Pancreas (tissue), 10 donors: ENCODE results near the gene TTC3. TPM values are rescaled to one million over a fixed set of nuclear protein-coding genes. Genes with fewer than 3 reads are reported as not detected.

Experiments
- ATAC-seq, 4 donors: fragments of 200-7000 bp; cut with Tn5 transposase; one replicate each; pipeline versions ENCODE4 v1.8.0 to v1.9.1; 2020; ENCODE audit warnings: mild to moderate bottlenecking in 4 of 4, moderate library complexity in 4 of 4
- DNase-seq, 6 donors: peaks; one replicate each; pipeline ENCODE4 v3.0.0-alpha.2; 2020
- FAIRE-seq: peaks from 2 replicates; lab custom pipeline; 2012; peaks lifted over from hg19 to GRCh38; lab: Jason Lieb, UNC
- H3K27ac ChIP-seq, 4 donors: fragments of 200-600 bp; sonication (generic); 1 replicate in 3 of 4; 2 replicates in 1 of 4; pipeline versions ENCODE4 v1.5.0 to v1.8.0; 2020
- H3K27me3 ChIP-seq, 4 donors: fragments of 200-600 bp; one replicate each; pipeline ENCODE4 v1.8.0; 2021
- H3K36me3 ChIP-seq, 3 donors: fragments of 200-600 bp; sonication (generic) in 1 of 3; one replicate each; pipeline versions ENCODE4 v1.5.0 to v1.8.0; 2020 to 2021
- H3K4me1 ChIP-seq, 3 donors: fragments of 200-600 bp; one replicate each; pipeline ENCODE4 v1.8.0; 2021
- H3K4me3 ChIP-seq, 4 donors: fragments of 200-600 bp; sonication (generic) in 2 of 4; one replicate each; pipeline versions ENCODE4 v1.5.0 to v1.8.0; 2020 to 2021
- H3K9me3 ChIP-seq, 4 donors: fragments of 200-600 bp; one replicate each; pipeline ENCODE4 v1.8.0; 2021
- WGBS, 2 donors: extraction: QIAGEN DNeasy Blood & Tissue Kit; methylation state at CpG; one replicate each; pipeline ENCODE4 v1.1.7; 2013; 5-methylcytosine and 5-hydroxymethylcytosine counted together
- intact Hi-C, 3 donors: fragments of 100-400 bp; cut with DNase I; formaldehyde crosslinking; loops; one replicate each; pipeline versions ENCODE4 v1.11.1 to v1.14.2; 2022
- polyA plus RNA-seq, 2 donors: library from polyadenylated mRNA; stranded (reverse); fragments of 200-250 nt; gene quantifications; one replicate each; pipeline ENCODE4 v1.2.3, GENCODE V29; 2013
- total RNA-seq, 6 donors: library from RNA; stranded (reverse); fragmentation: NEBNext Ultra II Directional in 4 of 6; extraction: Animal tissue kit (Norgen Biotek cat#: 25700) in 4 of 6; gene quantifications; one replicate each; pipeline versions ENCODE4 v1.2.1 to v1.2.4, GENCODE V29; 2021 to 2023
- TF ChIP-seq, protein P1 (sequence below), 4 donors: fragments of 200-600 bp; sonication (generic) in 3 of 4; IDR thresholded peaks; one replicate each; pipeline versions ENCODE4 v1.5.0 to v1.8.0; 2021; ENCODE audit warnings: antibody characterized with exemption in 4 of 4
- donor health status: healthy with polysubstance abuse.
- donor health status: DM: no; HTN: no; CAD: no; lungs with moderate emphysema.
- donor health status: DM: no; HTN: no; CAD: no.
- donor health status: control.
- donor health status: control.
- donor health status: Bipolar disorder and iron deficiency.
- donor health status: DM: yes; HTN: yes; CAD: no.
- donor health status: DM: no; HTN: no; CAD: no.
- donor health status: DM: no; HTN: no; CAD: no.
- donor health status: DM: yes; HTN: yes; CAD: no.

The TTC3 gene
- total and polyA plus RNA-seq, 8 donors: 24.6 to 103 (median 62.8) TPM

DNA sequence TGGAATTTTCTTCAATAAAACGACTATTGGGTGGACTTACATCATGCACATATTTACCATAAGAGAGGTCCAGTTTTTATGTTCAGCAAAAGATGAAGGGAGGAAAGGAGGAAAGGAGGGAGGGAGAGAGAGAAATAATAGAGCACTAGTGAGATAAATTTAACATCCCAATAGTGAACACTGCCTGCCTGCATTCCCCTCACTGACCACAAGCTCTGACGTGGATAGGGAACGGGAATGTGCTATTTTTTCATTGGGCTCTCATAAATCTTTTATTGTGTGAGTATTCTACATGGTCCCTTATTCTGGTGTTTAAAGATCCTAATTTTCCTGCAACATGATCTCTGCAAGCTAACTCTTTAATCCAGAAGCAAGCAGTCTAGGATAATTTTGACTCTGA lies 82.1 kb downstream of the TTC3 start:
- Histone ChIP-seq H3K27ac (no peak overlapping the region), H3K36me3 (peaks cover 0 to 29% (median 2%) of the 10 kb centered on the region in 3 donors), H3K27me3 (no peaks in the 10 kb centered on the region), H3K9me3 (no peaks in the 10 kb centered on the region), H3K4me1 (no peaks in the 10 kb centered on the region), H3K4me3 (no peak overlapping the region)
- no peak for DNase-seq
- TF ChIP-seq, protein P1, sequence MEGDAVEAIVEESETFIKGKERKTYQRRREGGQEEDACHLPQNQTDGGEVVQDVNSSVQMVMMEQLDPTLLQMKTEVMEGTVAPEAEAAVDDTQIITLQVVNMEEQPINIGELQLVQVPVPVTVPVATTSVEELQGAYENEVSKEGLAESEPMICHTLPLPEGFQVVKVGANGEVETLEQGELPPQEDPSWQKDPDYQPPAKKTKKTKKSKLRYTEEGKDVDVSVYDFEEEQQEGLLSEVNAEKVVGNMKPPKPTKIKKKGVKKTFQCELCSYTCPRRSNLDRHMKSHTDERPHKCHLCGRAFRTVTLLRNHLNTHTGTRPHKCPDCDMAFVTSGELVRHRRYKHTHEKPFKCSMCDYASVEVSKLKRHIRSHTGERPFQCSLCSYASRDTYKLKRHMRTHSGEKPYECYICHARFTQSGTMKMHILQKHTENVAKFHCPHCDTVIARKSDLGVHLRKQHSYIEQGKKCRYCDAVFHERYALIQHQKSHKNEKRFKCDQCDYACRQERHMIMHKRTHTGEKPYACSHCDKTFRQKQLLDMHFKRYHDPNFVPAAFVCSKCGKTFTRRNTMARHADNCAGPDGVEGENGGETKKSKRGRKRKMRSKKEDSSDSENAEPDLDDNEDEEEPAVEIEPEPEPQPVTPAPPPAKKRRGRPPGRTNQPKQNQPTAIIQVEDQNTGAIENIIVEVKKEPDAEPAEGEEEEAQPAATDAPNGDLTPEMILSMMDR (IDR thresholded peaks at IDR 0.05): no peak
- intact Hi-C loops: no loop called here
- no peak for ATAC-seq
- 82 to 83% methylated on average over 3 of the region's 3 CpGs for WGBS, 2 donors
- FAIRE-seq: no peak

DNA sequence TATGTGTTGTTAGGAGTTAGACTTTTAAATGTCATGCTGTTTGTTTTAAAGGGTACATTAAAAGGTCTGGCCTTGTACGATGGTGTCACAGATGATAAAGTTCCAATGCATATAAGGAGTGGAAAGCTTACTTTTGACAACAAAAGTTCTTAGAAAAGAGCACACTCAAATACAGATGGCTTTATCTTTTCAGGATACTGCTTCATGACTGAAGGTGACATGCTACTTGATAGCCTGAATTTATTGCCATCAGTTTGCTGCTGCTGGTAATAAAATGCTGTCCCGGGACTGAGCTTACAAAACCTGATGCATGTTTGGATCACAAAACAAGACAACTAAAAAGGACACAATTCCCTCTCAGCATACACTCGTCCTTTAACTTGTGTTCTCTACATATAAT lies 84.9 kb downstream of the TTC3 start:
- no peak overlapping the region for H3K4me3 ChIP-seq
- intact Hi-C loops: no loop called here
- DNase-seq: no peak
- H3K36me3 ChIP-seq: peaks cover 0 to 44% (median 0%) of the 10 kb centered on the region in 3 donors
- 77 to 84% methylated on average over 3 of the region's 3 CpGs for WGBS, 2 donors
- ATAC-seq: no peak
- no peaks in the 10 kb centered on the region for H3K4me1 ChIP-seq
- no peaks in the 10 kb centered on the region for H3K9me3 ChIP-seq
- no peaks in the 10 kb centered on the region for H3K27me3 ChIP-seq
- FAIRE-seq: no peak
- TF ChIP-seq, protein P1 (IDR thresholded peaks at IDR 0.05): no peak
- no peak overlapping the region for H3K27ac ChIP-seq

DNA sequence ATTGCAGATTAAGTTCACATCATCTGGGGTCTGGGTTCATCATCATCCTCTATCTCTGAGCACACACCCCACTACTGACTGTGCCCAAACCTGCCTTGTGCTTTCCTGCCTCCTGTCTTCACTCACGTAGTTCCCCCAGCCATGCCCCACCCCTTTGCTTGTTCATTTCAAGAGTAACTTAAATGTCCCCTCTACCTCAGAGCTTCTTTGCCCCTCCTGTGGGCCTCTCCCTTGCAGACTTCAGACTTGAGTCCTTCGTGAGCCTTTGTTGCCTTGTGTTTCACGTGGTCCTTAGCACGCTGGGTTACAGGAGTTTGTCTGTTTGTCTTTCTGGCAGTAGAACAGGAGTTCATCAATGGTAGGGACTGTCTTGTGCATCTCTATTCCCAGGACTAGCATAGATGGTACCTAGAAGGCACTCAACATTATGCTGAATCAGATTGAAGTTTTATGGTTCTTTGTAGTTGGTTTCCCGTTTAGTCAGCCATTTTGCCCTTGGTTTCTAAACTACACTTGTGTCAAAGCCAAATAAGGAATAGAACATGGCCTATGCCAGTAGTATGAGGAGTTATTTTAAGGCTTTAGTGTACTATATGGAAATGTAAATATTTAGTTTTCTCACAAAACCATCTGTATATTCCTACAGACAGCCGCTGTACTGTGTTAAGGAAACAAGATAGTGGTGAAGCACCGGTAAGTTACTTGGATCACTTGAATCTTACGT lies 86.2 kb downstream of the TTC3 start:
- Histone ChIP-seq H3K9me3 (no peaks in the 10 kb centered on the region), H3K27me3 (no peaks in the 10 kb centered on the region), H3K27ac (no peak overlapping the region), H3K4me3 (no peak overlapping the region), H3K4me1 (no peaks in the 10 kb centered on the region), H3K36me3 (peaks cover 0 to 41% (median 0%) of the 10 kb centered on the region in 3 donors)
- 68 to 70% methylated on average over 8 of the region's 8 CpGs for WGBS, 2 donors
- no peak for ATAC-seq
- no peak for FAIRE-seq
- TF ChIP-seq, protein P1 (IDR thresholded peaks at IDR 0.05): no peak
- intact Hi-C loops: no loop called here
- no peak for DNase-seq

DNA sequence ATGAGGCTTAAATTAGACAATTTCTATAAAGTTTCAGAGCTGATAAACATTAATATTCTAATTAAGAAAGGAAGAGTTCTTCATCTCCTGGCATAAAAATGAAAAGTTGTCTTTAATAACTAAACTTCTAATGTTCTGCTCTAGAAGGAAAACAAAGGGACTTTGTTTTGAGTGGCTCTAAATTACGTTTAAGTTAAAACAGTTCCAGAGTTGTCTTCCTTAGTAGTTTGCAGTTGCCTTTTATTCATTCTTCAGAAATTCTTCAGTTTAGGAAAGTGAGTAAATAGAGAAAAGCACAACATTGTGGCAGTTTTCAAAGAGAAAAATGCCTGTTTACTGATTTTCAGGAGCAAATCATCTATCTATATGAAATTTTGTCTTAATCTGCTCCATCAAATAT lies 86.9 kb downstream of the TTC3 start:
- no peak for ATAC-seq
- TF ChIP-seq, protein P1 (IDR thresholded peaks at IDR 0.05): no peak
- no peak overlapping the region for H3K4me3 ChIP-seq
- H3K27ac ChIP-seq: no peak overlapping the region
- intact Hi-C loops: no loop called here
- no peaks in the 10 kb centered on the region for H3K4me1 ChIP-seq
- no peak for FAIRE-seq
- H3K9me3 ChIP-seq: no peaks in the 10 kb centered on the region
- peaks cover 0 to 41% (median 0%) of the 10 kb centered on the region in 3 donors for H3K36me3 ChIP-seq
- H3K27me3 ChIP-seq: no peaks in the 10 kb centered on the region
- WGBS, 2 donors: 57 to 60% methylated on average over 1 of the region's 1 CpG
- no peak for DNase-seq

DNA sequence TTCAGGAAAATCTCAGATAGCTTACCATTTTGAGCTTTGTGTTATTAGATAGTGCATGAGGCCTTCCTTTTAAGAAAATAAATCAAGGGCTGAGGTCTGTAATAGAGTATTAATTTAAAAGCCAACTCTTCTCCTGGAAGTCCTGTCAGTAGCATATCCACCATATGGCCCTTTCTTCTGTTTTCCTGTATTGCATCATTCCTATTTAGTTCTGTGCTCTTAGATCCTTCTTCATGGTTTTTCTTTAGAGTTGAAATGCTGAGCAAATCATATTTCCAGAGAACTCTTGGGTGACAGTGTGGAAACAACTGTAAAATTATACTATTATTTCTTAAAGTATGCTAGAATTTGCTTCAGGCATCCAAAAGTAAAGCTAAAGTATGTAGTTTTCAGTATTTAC lies 91.7 kb downstream of the TTC3 start:
- Histone ChIP-seq H3K4me3 (no peak overlapping the region), H3K9me3 (no peaks in the 10 kb centered on the region), H3K27me3 (no peaks in the 10 kb centered on the region), H3K4me1 (no peaks in the 10 kb centered on the region), H3K27ac (no peak overlapping the region), H3K36me3 (peaks cover 0 to 40% (median 18%) of the 10 kb centered on the region in 3 donors)
- intact Hi-C loops: no loop called here
- ATAC-seq (peak in 2 of 4 donors; percentile 18 to 20), FAIRE-seq (no peak), DNase-seq (no peak)
- TF ChIP-seq, protein P1 (IDR thresholded peaks at IDR 0.05): no peak
